Measurements from ENCODE around the gene SPEM3.

DNA sequence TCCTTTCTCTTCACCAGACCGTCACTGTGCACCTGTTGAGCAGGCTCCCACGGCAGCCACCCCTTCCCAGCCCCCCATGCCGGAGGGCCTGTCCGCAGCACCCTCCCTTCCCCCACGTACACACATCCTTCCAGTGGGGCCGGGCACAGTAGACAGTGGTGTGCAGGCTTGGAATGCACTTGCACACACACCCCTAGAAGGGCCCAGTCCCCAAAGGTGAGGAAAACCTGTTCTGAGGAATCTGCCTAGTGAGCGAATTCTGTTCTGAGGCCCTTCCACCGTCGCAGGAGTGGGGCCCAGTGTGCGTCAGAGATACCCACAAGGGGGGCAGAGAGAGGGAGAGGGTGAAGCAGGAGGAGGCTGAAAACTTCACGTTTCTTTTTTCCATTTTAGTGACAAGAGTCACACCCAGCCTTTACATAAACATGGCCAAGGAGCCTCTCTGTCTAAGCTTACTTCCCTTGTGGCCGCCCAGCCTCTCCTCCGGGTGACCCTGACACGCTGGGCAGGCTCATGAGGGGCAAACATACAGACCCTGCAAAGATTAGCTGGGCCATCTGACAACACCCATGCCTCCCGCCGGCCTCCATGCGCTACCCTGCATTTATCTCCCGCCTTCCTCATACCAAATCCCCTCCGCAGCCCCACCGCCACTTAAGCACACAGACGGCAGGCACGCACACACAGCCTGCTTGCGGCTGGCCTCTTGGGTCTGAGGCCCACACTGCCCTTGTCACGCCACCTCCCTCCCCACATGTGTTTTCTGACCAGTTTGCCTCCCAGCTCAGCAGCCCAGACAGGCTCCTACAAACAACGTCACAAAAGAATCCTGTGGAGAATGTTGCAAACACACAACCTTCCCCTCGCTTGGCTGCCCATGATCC lies 49.0 kb downstream of the SPEM3 start:
- TF ChIP-seq, protein P1, sequence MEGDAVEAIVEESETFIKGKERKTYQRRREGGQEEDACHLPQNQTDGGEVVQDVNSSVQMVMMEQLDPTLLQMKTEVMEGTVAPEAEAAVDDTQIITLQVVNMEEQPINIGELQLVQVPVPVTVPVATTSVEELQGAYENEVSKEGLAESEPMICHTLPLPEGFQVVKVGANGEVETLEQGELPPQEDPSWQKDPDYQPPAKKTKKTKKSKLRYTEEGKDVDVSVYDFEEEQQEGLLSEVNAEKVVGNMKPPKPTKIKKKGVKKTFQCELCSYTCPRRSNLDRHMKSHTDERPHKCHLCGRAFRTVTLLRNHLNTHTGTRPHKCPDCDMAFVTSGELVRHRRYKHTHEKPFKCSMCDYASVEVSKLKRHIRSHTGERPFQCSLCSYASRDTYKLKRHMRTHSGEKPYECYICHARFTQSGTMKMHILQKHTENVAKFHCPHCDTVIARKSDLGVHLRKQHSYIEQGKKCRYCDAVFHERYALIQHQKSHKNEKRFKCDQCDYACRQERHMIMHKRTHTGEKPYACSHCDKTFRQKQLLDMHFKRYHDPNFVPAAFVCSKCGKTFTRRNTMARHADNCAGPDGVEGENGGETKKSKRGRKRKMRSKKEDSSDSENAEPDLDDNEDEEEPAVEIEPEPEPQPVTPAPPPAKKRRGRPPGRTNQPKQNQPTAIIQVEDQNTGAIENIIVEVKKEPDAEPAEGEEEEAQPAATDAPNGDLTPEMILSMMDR (IDR thresholded peaks at IDR 0.05; ENCODE audit: low read depth, low read length), result no peak
- no peak for TF ChIP-seq EZH2phosphoT487 (IDR thresholded peaks at IDR 0.05; ENCODE audit: low read depth)
